HG03575 (cell line): Measurements from ENCODE around the gene TMEM190.
"Not testable (repeated sequence)": the region's sequence is repeated elsewhere in the genome, so short reads cannot be mapped to it uniquely, and the experiment has no call there.

Source experiments
- ATAC-seq: cut with Tn5 transposase; IDR thresholded peaks from one replicate; pipeline ENCODE4 v1.9.1; 2021; ENCODE audit not compliant: unreplicated experiment, insufficient number of reproducible peaks, low FRiP score; ENCODE audit errors: extremely low read depth

The TMEM190 gene

DNA sequence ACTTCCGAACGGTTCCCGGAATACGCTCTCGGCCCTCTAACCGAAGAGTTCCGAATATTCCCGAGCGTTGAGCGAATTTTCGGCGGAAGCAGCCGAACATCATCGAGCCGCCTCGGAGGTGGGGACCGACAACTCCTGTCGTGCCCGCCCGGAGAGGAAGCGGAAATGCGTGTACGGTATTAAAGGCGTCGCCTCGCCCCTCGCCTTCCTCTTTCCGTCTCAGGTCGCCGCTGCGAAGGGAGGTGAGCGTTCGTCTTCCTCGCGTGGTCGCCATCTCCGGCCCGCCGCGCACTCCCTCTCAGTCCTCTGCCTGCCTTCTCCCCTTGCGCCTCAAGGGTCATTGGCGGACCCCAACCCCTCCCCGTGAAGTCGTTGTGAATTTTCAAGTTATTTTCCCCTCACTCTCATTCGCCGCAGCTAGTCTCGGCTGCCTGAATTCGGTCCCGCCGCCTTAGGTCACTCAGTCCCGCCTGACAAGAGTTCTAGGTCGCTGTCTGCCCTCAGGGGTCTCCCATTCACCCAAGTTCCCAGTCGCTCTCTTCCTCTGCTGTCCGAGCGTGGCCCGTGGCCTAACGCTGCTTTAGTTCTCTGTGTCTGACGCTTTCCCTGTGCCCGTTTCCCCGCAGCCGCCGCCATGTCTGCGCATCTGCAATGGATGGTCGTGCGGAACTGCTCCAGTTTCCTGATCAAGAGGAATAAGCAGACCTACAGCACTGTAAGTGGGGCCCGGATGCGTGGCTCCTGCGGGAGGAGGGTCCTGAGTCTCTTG is 9.3 kb downstream of the TMEM190 start, which contains the start of gene RPL28:
TSS of gene RPL28 (plus strand) at position 209 of the 769 bp plus-strand sequence. CDS start at position 635, 426 bp downstream.
- peak; percentile 62 for ATAC-seq

DNA sequence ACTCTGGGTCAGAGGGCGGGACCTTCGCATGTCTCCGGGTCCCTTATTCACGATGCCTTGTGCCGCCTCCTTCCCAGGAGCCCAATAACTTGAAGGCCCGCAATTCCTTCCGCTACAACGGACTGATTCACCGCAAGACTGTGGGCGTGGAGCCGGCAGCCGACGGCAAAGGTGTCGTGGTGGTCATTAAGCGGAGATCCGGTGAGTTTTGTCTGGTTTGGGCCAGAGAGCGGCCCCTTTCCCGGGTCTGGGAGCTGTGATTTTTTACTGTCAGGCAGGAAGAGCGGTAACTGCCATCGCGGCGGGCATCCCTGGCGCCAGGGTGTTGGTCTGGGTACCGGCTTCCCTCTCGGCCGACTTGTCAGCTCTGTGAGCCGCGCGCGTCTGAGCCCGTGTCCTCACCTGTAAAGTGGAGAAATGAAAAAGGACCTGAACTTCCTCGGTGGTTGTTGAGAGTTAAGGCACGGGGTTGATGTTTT is 9.9 kb downstream of the TMEM190 start:
- no peak for ATAC-seq

DNA sequence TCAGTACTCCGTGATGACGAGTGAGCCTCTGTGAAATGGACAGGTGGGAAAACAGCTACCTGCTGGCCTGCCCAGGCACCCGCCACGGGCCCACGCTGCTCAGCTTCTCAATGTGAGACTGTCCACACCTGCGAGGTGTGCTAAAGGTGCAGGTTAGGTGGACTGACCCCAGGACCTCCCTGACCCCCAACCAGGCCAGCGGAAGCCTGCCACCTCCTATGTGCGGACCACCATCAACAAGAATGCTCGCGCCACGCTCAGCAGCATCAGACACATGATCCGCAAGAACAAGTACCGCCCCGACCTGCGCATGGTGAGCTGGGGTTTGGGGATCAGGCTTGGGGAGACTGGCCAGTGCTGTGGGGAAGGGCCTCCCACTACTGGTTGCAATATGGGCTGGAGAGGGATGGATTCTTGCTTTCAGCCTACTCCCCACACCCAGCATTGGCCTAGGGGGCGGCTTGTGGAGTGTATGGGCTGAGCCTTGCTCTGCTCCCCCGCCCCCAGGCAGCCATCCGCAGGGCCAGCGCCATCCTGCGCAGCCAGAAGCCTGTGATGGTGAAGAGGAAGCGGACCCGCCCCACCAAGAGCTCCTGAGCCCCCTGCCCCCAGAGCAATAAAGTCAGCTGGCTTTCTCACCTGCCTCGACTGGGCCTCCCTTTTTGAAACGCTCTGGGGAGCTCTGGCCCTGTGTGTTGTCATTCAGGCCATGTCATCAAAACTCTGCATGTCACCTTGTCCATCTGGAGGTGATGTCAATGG is 11.3 kb downstream of the TMEM190 start:
- ATAC-seq = no peak

DNA sequence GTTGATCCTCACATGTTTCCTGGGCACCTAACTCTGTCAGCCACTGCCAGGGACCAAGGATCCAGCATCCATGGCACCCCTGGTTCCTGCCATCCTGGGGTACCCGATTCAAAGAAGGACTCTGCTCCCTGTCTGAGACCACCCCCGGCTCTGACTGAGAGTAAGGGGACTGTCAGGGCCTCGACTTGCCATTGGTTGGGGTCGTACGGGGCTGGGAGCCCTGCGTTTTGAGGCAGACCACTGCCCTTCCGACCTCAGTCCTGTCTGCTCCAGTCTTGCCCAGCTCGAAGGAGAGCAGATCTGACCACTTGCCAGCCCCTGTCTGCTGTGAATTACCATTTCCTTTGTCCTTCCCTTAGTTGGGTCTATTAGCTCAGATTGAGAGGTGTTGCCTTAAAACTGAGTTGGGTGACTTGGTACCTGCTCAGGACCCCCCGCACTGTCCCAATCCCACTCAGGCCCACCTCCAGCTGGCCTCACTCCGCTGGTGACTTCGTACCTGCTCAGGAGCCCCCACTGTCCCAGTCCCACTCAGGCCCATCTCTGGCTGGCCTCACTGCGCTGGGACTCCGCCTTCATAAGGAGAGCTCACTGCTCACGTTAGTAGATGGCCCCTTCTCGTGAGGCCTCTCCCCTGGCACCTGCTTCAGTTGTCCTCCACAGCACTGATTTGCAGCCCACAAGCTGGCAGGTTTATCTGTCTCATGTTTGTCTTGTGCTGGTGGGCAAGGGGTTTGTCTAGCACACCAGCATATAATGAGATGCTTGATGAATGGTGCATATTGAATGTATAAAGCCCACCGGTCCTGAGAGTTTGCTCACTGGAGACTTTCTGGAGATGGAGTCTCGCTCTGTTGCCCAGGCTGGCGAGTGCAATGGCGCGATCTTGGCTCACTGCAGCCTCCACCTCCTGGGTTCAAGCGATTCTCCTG is 13.0 kb downstream of the TMEM190 start:
- no peak for ATAC-seq

DNA sequence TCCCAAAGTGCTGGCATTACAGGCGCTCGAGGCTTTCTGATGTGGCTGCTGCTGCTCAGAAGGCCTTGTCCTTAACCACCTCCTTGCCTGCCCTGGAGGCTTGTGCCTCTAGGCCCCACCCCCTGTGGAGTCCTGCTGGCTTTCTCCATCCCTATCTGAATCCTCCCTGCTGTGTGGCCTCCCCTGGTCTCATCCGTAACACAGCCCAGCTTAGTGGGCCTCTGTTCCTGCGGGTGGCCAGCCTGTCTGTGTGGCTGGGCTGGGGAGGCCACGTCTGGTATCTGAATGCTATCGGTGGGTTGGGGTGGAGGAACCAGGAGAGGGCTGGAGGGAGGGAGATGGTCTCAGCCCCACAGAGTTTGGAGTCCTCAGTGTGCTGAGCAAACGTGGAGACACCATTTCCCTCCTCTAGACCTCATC is 13.8 kb downstream of the TMEM190 start:
- ATAC-seq = no peak

DNA sequence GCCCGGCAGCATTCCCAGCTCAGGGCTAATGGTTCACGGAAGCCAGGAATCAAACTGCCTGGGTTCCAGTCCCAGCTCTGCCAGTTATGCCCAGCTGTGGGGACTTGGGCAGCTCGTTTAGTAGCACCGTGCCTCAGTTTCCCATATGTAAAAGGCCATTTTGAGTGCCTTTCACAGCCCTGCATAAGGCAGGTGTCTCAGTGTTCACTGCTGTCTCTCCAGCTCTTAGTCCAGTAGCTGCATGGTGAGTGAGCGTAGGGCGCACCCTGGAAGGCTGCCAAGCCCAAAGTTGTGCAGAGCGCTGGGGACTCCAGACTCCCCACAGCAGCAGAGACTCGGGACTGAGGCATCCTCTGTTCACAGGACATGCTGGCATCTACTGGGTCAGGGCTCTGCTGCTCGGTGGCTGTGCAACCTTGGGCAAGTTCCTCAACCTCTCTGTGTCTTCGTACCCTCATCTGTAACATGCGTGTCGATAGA is 14.6 kb downstream of the TMEM190 start:
- ATAC-seq = no peak

DNA sequence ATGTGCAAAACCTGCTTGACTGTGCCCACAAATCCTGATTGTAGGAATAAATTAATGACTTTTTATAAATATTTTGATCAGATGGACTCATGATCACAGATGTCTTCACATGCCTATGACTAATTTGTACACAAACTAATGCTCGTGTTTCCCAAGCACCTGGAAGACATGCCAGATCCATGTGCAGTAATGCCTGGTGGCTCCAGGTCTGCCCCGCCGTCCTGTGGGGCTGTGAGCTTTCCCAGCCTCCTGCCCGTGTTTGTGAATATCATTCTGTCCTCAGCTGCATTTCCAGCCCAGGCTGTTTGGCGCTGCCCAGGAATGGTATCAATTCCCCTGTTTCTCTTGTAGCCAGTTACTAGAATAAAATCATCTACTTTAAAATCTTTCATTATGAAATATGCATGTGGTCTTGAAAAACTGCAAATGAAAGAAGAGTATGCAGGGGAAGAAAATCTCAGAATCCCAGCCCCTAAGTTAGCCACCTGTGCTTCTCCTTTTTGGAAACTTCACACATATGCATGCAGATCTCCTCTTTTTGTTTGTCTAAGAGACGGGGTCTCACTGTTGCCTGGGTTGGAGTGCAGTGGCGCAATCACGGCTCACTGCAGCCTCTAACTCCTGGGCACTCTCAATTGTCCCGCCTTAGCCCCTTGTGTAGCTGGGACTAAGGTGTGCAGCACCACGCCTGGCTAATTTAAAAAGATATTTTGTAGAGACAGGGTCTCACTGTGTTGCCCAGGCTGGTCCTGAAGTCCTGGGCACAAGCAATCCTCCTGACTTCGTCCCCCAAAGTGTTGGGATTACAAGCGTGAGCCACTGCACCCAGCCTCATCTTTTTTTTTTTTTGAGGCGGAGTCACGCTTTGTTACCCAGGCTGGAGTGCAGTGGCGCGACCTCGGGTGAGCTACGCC is 15.3 kb downstream of the TMEM190 start:
- ATAC-seq = no peak

DNA sequence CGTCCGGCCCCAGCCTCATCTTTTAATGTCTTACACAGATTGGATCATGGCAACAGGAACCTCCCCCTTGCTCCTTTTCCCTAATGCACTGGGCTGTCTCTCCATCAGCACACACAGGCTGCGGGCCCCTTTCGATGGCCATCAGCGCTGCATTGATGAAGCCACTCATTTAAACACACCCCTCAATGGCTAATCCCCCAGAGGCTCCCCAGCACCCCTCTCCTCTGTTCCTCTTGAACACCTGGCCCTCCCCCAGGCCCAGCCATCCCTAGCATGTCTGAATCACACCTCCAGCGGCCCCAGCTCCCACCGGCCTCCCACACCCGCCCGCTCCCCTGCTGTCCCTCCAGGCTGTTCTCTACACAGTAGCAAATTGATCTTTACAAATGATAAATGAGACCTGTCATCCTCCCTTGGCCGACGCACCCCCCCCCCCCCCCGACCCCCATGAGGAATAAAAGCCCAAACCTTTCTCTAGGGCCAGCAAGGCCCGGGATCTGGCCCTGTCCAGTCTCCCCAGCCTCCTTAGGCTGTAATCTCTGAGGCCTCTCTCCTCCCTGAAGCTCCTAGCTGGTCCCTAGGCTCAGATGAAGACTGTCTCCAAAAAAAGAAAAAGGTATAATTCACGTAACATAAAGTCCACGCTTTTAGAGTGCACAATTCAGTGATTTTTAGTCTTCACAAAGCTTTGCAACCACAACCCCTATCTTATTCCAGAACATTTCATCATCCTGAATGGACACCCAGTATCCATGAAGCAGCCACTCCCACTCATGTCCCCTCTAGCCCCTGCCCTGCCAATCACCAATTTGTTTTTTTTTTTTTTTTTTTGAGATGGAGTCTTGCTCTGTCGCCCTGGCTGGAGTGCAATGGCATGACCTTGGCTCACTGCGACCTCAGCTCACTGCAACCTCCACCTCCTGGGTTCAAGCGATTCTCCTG is 16.5 kb downstream of the TMEM190 start:
- ATAC-seq = no peak

DNA sequence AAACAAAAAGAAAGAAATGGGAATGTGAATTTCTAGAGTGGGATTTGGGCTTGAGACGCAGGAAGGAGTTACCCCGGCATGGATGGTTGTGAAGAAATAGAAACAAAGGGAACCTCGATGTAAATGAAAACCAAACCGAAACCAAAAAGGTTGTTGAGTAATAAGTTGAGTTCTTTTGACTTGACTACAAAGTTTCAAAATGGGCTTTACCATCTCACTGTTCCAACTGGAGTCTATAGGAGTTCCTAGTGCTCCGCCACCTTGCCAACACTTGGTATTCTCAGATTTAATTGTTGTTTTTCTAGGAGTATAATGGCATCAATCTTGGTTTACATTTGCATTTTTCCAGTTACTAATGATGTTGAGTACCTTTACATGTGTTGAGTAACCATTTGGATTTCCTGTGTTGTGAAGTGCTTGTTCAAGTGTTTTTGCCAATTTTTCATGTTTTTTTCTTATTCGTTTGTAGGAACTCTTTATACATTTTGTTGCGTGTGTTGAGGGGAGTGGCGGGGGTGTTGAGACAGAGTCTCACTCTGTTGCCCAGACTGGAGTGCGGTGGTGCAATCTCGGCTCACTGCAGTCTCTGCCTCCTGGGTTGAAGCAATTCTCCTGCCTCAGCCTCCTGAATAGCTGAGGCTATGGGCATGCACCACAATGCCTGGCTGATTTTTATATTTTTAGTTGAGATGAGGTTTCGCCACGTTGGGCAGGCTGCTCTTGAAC is 21.7 kb downstream of the TMEM190 start:
- no peak for ATAC-seq

DNA sequence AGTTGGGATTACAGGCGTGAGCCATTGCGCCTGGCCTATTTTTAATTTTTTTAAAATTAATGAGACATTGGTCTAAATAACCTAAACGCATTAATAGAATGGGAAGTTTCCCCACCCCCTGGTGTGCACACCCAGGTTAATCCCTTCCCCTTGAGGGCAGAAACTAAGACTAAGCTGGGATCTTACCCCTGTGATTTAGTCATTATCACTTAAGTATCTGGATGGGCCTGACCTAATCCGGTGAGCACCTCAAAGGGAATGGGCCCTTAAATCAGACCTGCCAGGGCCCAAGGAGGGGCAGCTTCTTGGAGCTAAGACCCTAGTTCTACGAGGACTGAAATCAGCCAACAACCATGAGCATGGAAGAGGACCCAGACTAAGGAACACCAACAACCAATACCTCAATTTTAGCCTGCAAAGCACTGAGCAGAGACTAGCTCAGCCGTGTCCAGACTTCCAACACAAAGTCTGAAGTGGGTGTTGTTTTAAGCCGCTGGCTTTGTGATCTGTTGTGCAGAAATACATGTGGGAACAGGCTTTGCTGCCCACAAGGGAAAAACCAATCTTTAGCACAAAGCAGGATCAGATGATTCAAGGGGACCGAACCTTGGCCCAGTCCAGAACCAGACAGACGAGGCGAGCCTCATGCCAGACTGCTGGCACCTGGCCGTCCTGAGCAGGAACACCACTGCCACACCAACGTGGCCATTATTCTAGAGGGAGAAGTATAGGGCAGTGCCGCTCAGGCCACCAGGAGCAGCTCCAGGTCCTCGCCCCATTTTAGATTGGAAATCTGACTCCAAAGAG is 23.9 kb downstream of the TMEM190 start:
- no peak for ATAC-seq

DNA sequence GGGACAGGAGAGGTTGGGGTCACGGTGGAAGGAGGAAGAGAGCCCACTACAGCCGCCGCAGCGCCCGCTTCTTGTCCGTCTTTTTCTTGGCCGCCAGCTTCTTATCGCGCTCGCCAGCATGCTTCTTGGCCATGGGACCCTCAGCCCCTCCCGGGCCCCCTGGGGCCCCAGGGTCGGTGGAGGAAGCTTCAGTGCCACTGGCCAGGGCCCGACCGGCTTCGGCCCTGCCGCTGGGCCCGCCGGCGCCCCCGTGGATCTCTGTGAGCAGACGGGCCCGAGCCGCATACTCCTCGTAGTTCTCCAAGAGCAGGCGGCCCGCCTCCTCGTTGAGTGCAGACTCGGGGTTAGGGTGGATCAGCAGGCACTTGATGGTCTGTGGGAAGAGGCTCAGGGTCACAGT is 24.8 kb downstream of the TMEM190 start:
- not testable (repeated sequence) for ATAC-seq

DNA sequence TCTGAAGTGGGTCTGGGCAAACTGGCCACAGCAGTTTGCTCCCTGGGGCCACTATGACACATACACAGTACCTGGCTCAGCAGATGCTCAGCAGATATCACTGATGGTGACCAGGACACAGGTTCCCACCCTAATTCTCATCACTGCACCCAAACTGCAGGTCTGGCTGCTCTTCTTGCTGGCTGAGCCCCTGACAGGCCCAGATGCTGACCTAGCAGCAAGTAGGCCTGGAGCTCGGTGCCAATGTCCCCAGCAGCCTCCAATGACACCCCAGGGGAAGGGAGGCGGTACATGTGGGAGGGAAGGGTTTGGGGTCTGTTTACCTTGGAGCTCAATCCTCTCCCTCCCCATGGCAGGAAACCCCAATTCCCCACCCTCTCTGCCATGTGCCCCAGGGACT is 25.9 kb downstream of the TMEM190 start:
- no peak for ATAC-seq

DNA sequence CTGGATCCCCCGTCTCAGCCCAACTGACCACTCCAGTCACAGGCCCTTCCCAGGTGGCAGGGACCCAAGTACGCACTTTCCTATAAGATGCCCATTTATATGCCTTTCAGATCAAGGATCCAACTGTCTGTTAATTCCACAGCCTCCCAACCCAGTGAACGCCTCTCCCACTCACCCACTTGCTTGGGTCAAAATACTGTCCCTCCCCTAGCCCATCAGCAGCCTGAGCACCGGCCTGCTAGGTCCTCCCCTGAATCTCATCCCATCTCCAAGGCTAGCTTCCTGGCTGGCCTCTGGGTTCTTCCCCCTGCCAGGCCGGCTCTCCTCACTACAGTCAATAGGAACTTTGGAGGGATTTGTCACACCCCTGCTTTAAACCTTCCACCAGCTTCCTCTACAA is 29.0 kb downstream of the TMEM190 start:
- no peak for ATAC-seq

DNA sequence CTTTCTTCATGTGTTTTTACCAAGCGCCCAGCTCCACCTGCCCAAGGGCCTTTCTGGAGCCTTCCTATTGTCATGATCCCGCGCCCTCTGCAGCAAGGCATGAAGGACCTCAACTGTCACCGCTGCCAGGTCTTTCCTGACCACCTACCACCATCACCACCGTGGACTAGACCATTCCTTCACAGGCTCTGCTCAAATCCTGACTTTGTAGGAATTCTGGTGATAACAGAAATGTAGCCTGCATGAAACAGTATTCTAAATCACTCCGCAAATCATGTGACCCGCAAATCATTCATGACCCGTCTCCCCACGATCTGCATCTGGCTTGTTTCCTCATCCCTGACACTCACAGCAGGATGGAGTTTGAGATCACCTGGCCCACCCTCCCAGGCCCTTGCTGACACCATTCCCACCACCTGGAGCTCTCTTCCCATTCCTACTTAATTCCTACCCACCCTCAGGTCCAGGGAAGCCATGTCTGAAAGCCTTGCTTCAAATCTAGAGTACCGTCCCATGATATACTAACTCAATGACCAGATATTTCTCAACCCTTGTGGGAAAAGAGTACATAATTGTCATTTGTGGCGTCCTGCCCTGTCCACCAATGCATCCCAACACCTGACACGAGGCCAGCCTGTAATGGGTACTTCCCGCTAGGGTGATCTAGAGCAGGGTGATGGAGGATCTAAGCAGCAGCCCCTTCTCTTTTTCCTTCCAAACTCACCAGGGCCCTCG is 29.6 kb downstream of the TMEM190 start:
- ATAC-seq = no peak
